Measurements from ENCODE around the gene ZBTB42.

The ZBTB42 gene

DNA sequence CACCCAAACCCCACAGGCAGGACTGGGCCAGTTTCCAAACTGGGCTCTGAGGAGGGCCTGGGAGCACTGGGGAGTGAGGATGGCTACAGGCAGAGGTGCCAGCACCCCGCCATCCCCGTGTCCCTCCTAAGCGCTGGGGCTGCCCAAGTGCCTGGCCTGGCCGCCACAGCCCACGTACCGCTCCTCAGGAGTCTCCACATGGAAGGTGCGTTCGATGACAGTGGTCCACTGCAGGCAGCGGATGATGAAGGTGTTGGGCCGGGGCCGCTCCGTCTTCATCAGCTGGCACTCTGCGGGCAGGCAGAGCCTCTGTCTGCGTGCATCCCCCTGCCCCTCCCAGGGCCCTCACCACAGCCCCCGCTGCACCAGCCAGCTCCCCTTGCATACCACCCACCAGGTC lies 24.4 kb upstream of the ZBTB42 start:
- no peak overlapping the region for H3K4me3 Mint-ChIP-seq
- peaks cover 4% of the 10 kb centered on the region for H3K36me3 Mint-ChIP-seq
- no peak overlapping the region for H3K27ac Mint-ChIP-seq

GRCh38 chr14:104776961-104777807 lies 23.7 kb upstream of the ZBTB42 start:
- Mint-ChIP-seq H3K27me3 (no peaks in the 10 kb centered on the region), H3K36me3 (no peaks in the 10 kb centered on the region), H3K4me3 (no peak overlapping the region), H3K4me1 (no peaks in the 10 kb centered on the region), H3K27ac (no peak overlapping the region), H3K9me3 (no peaks in the 10 kb centered on the region)

More for the DNA sequence above, 24.4 kb upstream of the ZBTB42 start:
- Mint-ChIP-seq H3K27me3 (no peaks in the 10 kb centered on the region), H3K9me3 (no peaks in the 10 kb centered on the region), H3K4me1 (no peaks in the 10 kb centered on the region)

GRCh38 chr14:104777808-104778249 lies 23.1 kb upstream of the ZBTB42 start:
- Mint-ChIP-seq H3K4me3 (no peak overlapping the region), H3K27me3 (no peaks in the 10 kb centered on the region), H3K4me1 (no peaks in the 10 kb centered on the region), H3K27ac (no peak overlapping the region), H3K36me3 (no peaks in the 10 kb centered on the region), H3K9me3 (no peaks in the 10 kb centered on the region)

DNA sequence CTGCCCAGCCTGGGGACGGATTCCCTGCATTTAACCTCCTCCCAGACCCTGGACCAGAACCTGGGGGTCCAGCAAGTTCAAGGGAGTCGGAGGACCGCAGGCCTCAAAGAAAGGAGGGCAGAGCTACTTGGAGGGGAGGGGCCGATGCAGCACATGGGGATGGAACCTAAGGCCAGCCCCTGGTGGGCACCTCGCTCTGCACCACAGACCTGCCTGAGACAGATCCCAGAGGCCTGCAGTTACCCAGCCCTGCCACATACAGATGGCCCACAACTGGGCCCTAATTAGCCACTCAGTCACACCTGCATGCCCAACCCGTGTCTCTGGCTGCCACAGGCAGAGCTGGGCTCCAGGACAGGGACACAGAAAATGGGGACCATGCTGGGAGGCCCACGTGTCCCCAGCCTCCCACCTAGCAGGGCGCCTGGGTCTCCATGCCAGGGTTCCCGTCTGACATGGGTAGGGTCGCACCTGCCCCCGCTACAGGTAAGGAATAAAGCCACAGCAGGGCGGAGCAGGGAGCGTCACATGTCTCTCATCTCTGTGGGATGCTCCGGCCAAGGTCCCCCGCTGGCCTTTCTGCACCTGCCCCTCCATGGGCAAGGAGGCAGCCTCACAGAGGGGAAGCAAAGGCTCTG lies 22.1 kb upstream of the ZBTB42 start:
- Mint-ChIP-seq H3K4me3 (no peak overlapping the region), H3K9me3 (no peaks in the 10 kb centered on the region), H3K36me3 (no peaks in the 10 kb centered on the region), H3K4me1 (no peaks in the 10 kb centered on the region), H3K27me3 (no peaks in the 10 kb centered on the region), H3K27ac (no peak overlapping the region)

- Mint-ChIP-seq H3K4me3 (no peak overlapping the region), H3K4me1 (no peaks in the 10 kb centered on the region), H3K36me3 (no peaks in the 10 kb centered on the region), H3K27ac (no peak overlapping the region), H3K9me3 (no peaks in the 10 kb centered on the region), H3K27me3 (no peaks in the 10 kb centered on the region)
Observed at GRCh38 chr14:104779776-104780512, 21.0 kb upstream of the ZBTB42 start.

GRCh38 chr14:104780513-104781030 lies 20.3 kb upstream of the ZBTB42 start:
- H3K27ac Mint-ChIP-seq: peak overlapping the region; percentile 35

DNA sequence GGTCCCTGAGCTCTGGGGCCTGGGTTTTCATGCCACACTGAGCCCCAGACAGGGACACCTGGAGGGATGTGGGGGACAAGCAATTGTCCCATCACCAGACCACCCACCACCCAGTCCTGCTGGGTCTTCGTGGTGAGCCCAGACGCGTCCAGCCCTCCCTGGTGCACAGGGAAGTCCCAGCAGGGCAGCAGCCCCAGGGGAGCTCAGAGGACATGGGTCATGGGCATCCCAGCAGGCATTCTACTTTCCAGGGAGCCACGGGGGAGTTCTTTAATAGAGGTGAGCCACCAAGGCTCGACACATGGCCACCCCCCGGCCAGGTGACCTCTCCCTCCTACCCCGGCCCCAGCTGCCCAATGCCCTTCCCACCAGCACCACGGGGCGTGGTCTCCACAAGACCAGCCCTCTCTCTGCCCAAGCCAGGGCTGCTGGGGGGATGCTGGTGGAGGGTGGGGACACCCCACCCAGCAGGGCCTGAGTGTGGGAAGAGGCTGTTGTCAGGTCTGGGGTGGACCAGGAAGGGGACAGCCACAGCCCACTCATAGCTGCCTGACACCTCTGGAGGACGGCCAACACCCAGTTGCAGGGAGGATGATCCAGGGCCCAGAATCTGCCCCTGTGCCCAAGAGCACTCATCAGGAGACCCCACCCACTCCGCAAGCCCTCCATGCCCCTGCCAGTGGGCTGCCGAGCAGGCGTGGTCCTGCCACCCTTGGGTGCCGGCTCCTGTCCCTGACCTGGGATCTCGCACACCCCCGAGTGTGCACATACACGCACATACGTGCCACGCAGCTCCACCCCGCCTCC lies 19.4 kb upstream of the ZBTB42 start:
- H3K9me3 Mint-ChIP-seq: no peaks in the 10 kb centered on the region
- H3K4me1 Mint-ChIP-seq: no peaks in the 10 kb centered on the region
- no peak overlapping the region for H3K4me3 Mint-ChIP-seq
- no peaks in the 10 kb centered on the region for H3K36me3 Mint-ChIP-seq
- no peak overlapping the region for H3K27ac Mint-ChIP-seq
- no peaks in the 10 kb centered on the region for H3K27me3 Mint-ChIP-seq

More at GRCh38 chr14:104780513-104781030, 20.3 kb upstream of the ZBTB42 start:
- H3K36me3 Mint-ChIP-seq: no peaks in the 10 kb centered on the region
- no peaks in the 10 kb centered on the region for H3K4me1 Mint-ChIP-seq
- no peak overlapping the region for H3K4me3 Mint-ChIP-seq
- no peaks in the 10 kb centered on the region for H3K27me3 Mint-ChIP-seq
- no peaks in the 10 kb centered on the region for H3K9me3 Mint-ChIP-seq

- no peak overlapping the region for H3K27ac Mint-ChIP-seq
- no peaks in the 10 kb centered on the region for H3K9me3 Mint-ChIP-seq
- peaks cover 4% of the 10 kb centered on the region for H3K4me1 Mint-ChIP-seq
- no peaks in the 10 kb centered on the region for H3K36me3 Mint-ChIP-seq
- H3K27me3 Mint-ChIP-seq: no peaks in the 10 kb centered on the region
- H3K4me3 Mint-ChIP-seq: no peak overlapping the region
Observed at GRCh38 chr14:104782086-104782807, 18.7 kb upstream of the ZBTB42 start.

- Mint-ChIP-seq H3K4me3 (no peak overlapping the region), H3K27ac (no peak overlapping the region), H3K36me3 (no peaks in the 10 kb centered on the region), H3K9me3 (no peaks in the 10 kb centered on the region), H3K27me3 (no peaks in the 10 kb centered on the region), H3K4me1 (peaks cover 4% of the 10 kb centered on the region)
Observed at GRCh38 chr14:104782808-104783139, 18.1 kb upstream of the ZBTB42 start.

DNA sequence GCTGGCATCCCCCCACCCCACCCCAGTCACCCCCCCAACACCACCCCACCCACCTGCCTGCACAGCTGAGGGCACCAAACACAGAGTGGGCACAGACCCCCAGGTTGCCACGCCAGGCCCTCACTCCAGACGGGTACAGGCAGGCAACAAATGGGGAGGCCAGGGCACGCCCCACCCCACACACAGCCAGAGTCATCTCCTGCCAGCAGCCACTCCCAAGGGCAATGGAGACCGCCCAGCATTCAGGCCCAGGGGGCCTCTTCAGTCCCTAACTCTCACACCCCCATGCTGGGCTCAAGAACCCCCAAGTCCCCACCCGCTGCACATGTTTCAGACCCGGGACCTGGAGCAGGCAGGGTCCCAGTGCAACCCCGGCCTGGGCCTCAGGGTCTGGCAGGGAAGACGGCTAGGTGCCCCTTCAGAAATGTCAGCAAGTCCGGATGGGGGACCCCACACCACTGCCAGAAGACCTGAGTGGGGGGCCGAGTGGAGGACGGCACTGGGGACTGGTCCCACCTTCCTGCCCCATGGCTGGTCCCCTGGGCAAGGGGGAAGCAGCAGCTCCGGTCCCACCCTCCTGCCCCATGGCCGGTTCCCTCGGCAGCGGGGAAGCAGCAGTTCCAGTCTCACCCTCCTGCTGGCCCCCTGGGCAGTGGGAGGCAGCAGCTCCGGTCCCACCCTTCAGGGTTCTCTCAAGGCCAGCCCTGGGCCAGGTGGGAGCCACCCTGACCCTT lies 17.2 kb upstream of the ZBTB42 start:
- Mint-ChIP-seq H3K4me3 (no peak overlapping the region), H3K27ac (no peak overlapping the region), H3K27me3 (no peaks in the 10 kb centered on the region), H3K36me3 (no peaks in the 10 kb centered on the region), H3K4me1 (peaks cover 10% of the 10 kb centered on the region), H3K9me3 (no peaks in the 10 kb centered on the region)

DNA sequence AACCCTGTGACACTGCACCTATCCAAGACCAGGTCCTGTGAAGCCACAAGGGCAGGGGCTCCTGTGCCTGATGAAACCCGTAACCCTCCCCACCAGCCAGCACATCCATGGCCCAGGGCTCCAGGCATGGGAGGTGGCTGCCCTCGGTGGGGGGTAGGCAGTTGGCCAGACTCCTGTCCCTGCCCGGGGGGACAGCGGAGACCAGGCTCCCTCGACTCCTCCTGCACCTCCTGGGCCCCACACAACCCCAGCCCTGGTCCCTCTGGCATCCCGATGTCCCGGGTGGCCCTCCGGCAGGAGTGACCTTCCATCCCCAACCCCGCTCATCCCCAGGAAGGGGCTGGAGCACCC lies 16.7 kb upstream of the ZBTB42 start:
- Mint-ChIP-seq H3K4me3 (no peak overlapping the region), H3K27me3 (no peaks in the 10 kb centered on the region), H3K4me1 (peaks cover 10% of the 10 kb centered on the region), H3K9me3 (no peaks in the 10 kb centered on the region), H3K27ac (no peak overlapping the region), H3K36me3 (no peaks in the 10 kb centered on the region)

- peaks cover 16% of the 10 kb centered on the region for H3K4me1 Mint-ChIP-seq
- peak overlapping the region; percentile 30 for H3K27ac Mint-ChIP-seq
- no peaks in the 10 kb centered on the region for H3K9me3 Mint-ChIP-seq
- H3K4me3 Mint-ChIP-seq: no peak overlapping the region
- H3K27me3 Mint-ChIP-seq: no peaks in the 10 kb centered on the region
- H3K36me3 Mint-ChIP-seq: no peaks in the 10 kb centered on the region
Observed at GRCh38 chr14:104784846-104785707, 15.8 kb upstream of the ZBTB42 start.

GRCh38 chr14:104785708-104786080 lies 15.2 kb upstream of the ZBTB42 start:
- H3K9me3 Mint-ChIP-seq: no peaks in the 10 kb centered on the region
- peak overlapping the region; percentile 41 for H3K27ac Mint-ChIP-seq
- H3K36me3 Mint-ChIP-seq: no peaks in the 10 kb centered on the region
- no peak overlapping the region for H3K4me3 Mint-ChIP-seq
- H3K27me3 Mint-ChIP-seq: no peaks in the 10 kb centered on the region
- H3K4me1 Mint-ChIP-seq: peaks cover 16% of the 10 kb centered on the region
